T-helper 2 cell (primary cell): Measurements from ENCODE around the gene KCNC1.
A peak's percentile ranks its signal among the peaks of the same experiment; 100 is the strongest.

Experiments used
- DNase-seq, 5 experiments: peaks; one replicate each; pipeline versions ENCODE4 v3.0.0 to v3.0.0-alpha.2; 2012 to 2022

KCNC1 gene

DNA sequence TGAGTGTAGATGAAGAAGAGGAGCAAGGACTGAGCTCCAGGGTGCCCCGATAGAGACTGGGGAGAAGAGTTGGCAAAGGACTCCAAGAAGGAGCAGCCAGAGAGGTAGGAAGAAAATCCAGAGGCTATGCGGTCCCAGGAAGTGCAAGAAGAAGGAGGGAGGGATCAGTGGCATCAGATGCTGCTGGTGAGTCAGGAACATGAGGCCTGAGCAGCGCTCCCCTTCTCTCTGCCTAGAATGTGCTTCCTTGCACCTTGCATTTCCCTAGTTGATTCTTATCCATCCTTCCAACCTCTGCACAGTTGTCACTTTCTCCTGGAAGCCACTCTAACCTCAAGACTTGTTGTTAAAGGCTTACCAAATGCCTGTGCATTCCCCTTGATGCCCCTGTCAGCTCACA is 21.3 kb downstream of the KCNC1 start:
- DNase-seq = no peak

DNA sequence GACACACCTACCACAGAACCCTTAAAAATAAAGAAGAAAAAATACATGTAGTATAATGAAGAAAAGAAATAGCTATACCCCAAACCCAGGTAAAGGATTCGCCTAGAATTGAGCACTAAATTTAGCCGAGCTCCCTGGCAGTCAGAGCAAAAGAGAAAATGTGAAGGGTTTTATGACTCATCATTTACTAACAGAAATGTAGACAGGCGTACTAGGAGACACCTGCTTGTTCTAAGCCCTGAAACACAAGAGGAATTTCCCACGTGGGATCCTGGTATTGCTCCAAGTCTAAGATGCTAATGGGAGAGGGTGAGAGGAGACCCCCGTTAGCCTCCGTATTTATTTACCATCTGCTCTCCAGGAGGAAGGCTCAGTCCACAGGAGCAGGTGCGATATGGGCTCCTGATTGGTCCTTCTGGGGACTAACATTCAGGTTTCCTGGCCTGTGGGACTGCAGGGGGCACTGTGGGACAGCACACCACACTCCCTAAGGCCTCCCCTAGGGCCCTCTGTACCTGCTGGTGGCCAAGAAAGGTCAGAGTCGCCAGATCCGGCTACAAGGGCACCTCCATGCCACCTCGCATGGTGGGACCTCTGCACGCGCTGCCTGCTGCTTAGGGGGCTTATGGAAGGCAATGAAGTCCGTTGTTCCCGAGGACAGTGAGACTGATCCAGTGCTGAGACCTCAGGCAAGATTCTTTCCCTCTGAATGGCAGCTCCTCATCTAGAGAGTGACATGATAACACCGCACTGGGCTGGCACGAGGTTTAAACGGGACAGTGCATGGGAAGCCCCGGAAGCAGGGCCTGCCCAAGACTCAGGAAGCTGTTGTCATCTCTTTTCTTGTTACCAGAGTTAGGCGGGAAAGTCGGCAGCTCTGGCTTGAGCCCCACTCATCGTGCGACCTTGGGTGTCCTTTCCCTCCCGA is 25.8 kb downstream of the KCNC1 start:
- DNase-seq = peak in 1 of 5 experiments; percentile 41

GRCh38 chr11:17762309-17762974 is 27.9 kb downstream of the KCNC1 start:
- no peak for DNase-seq

DNA sequence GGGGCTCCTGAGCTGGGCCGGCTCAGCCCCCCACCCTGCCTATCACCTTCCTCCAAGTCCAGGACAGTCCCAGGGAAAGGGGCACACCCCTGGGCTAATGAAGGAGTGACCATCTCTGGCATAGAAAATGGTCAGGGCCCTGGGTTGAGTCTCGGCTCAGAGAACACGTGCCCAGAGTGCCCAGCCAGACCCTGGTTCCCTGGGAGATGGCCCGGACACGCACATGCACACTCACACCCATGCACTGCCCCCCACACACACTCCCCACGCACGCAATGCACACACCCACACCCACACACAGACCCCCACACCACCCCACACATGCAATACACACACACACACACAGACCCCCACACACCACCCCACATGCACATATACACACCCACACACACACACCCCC is 28.7 kb downstream of the KCNC1 start:
- no peak for DNase-seq

- no peak for DNase-seq
Measured at GRCh38 chr11:17763703-17764102, 29.1 kb downstream of the KCNC1 start.

DNA sequence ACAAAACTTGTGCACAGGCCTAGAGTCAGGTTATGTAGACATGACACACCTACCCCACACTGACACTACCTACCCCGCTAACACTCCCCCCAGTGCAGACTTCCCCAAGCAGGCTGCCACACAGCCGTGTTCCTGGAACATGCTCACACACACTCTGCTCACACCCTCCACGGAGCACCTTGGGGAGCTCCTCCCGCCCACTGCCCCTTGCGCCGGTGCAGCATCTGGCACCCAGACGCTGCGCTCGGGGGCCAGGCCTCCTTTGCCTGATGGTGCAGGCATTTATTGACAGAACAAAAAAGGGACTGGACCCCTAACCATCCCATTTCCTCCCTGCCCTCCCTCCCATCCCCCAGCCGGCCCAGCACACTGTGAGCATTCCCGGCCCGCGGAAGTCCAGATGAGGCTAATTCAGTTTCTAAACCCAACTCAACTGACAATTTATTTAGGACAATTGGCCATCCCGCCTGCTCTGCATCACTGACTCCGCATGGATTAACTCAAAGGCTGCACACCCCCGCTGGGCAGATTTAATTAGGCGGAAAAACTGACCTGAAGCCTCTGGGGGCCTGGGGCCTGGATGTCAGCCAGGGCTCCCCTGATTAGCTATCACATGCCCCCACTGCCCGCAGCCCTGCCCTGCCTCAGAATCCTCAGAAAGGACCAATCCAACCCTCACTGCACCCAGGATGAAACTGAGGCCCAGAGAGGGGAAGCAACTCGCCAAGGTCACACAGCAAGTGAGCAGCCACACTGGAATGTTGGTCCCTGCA is 30.1 kb downstream of the KCNC1 start:
- no peak for DNase-seq

DNA sequence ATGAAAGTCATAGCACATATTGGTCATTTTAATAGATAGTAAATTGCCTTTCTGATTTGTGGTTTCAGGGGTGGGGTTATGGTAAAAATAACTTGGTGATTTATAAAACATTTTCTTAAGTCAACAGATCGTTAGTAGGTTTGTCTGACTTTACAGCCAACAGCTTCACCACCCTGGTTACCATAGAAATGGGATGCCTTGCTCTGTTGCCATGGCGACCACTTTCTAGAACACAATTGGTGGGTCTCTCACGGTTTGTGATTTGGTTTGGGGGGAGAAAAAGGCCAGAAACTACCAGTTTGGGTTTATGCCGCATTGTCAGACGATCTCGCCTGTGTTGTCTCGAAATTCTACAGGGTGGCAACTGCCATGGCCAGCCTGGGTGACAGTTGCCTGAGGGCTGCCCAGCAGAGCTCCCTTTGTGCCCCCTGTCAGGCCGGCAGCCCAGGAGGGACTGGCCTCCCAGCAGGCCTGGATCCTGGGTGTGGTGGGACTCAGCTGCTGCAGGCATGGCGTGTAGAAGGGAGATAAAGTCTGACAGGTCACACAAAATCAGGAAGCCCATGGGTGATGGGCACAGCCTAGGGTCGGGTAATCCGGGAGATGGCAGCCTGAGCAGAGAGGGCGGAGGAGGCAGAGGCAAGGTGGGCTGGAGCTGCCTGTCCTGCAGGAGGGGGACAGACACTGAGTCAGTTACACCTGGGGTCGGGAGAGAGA is 30.9 kb downstream of the KCNC1 start:
- no peak for DNase-seq

DNA sequence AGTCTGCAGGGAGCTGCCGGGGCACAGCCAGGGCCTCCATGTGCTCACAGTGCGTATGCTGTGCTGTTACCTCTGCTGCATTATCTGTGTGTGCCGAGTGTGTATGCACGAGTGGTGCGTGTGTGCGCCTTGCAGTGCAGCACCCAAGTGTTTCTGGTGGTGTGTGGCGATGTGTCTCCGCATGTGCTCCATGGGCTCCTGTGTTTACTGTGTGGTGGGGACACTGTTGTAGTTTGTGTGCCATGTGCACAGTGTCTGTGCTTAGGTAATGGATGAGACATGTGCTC is 31.4 kb downstream of the KCNC1 start:
- DNase-seq = no peak

GRCh38 chr11:17766590-17766989 is 32.0 kb downstream of the KCNC1 start:
- DNase-seq = no peak

GRCh38 chr11:17767301-17767885 is 32.8 kb downstream of the KCNC1 start:
- DNase-seq = no peak

- DNase-seq = no peak
Measured at GRCh38 chr11:17767914-17768313, 33.3 kb downstream of the KCNC1 start.

GRCh38 chr11:17768547-17768946 is 34.0 kb downstream of the KCNC1 start:
- no peak for DNase-seq

GRCh38 chr11:17769218-17769617 is 34.6 kb downstream of the KCNC1 start:
- no peak for DNase-seq

GRCh38 chr11:17770048-17770652 is 35.6 kb downstream of the KCNC1 start:
- DNase-seq = no peak

GRCh38 chr11:17770917-17771316 is 36.3 kb downstream of the KCNC1 start:
- DNase-seq = no peak

GRCh38 chr11:17771415-17771814 is 36.8 kb downstream of the KCNC1 start:
- no peak for DNase-seq

GRCh38 chr11:17771841-17772401 is 37.3 kb downstream of the KCNC1 start:
- DNase-seq = no peak

- no peak for DNase-seq
Measured at GRCh38 chr11:17772704-17773600, 38.4 kb downstream of the KCNC1 start.

DNA sequence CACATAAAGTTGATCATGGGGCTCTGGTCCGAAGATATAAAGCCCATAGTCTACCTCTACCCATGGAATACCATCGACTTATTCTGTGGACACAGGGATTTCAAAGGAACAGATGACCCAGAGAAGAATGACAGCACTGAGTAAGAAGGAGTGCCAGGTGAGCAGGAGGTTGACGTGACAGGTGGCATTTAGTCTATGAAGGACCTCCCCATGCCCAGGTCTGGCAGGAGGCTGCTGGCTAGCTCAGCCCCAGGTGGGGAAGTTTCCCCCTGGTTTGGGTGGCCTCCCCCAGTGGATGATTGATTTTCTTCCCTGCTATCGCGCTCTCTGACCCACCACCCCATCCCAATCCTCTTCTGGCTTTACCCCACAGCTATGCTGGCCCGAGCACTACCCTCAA is 39.1 kb downstream of the KCNC1 start:
- DNase-seq = no peak

DNA sequence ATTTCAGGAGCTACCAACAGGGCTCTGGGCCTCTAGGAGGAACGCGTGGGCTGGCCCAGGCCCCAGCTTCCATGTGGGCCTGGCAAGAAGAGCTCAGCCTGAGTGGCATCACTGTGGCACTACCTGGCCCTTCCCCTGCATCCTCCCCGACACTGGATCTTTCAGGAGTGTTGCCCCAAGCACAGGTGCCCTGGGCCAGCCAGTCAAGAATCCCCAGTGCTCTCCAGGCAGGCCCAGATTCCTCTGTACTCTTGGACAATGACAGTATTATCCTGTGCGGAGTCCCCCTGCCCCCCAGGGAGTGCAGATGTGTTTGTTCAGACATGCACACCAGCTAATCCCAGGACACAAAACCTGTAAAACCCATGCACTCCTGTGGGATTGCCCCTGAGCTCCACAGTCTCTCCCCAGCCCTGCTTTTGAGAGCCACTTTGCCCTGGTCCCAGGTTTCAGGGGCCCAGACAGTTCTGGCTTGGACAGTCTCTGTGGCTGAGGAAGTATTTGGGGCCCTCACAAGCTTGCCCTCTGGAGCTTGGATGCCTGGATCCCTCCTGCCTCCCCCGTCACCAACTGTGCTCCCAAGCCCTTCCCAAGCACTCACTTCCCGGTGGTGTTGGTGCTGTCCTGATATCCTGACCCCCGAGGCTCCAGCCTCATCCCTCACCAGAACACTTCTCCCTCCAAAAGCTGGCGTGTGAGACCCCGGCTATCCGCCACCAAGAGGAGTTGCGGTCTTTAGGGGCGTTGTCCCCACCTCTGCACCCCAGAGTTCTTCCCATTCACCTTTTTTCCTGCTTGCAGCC is 39.9 kb downstream of the KCNC1 start:
- DNase-seq = no peak
